ENCODE data around the gene P2RY8. TPM values are rescaled to one million over a fixed set of nuclear protein-coding genes. Genes with fewer than 3 reads are reported as not detected.

P2RY8 gene
- total and polyA plus RNA-seq, 3 experiments from 2014 or later = 47.1 to 302 (median 50.1) TPM

GRCh38 chrX:1418901-1419544, 118.0 kb downstream of the P2RY8 start:
- CTCF ChIA-PET = no interaction called here
- peaks cover 16 to 43% (median 35%) of the 10 kb centered on the region in 3 donors for H3K36me3 Mint-ChIP-seq
- H3K9me3 Mint-ChIP-seq = peaks cover 0 to 16% (median 11%) of the 10 kb centered on the region in 5 donors
- H3K4me3 Mint-ChIP-seq = no peak overlapping the region
- POLR2A ChIA-PET = no interaction called here
- no peak for DNase-seq
- H3K4me3 ChIP-seq (ENCODE audit: low read length) = no peak overlapping the region
- peaks cover 20% of the 10 kb centered on the region for H3K9me3 ChIP-seq (ENCODE audit: low read length)
- no peaks in the 10 kb centered on the region for H3K27me3 Mint-ChIP-seq
- no peaks in the 10 kb centered on the region for H3K27me3 ChIP-seq (ENCODE audit: insufficient read depth, low read length, poor library complexity, severe bottlenecking)
- H3K27ac ChIP-seq (ENCODE audit: low read depth, low read length) = no peak overlapping the region
- H3K36me3 ChIP-seq (ENCODE audit: insufficient read depth, low read length) = peaks cover 47% of the 10 kb centered on the region
- H3K27ac Mint-ChIP-seq = peak overlapping the region in 1 of 8 donors; percentile 29
- H3K4me1 Mint-ChIP-seq = peaks cover 0 to 7% (median 0%) of the 10 kb centered on the region in 3 donors
- H3K4me1 ChIP-seq (ENCODE audit: insufficient read depth, low read length) = no peaks in the 10 kb centered on the region

- Histone ChIP-seq H3K9me3 (ENCODE audit: low read length) (peaks cover 15% of the 10 kb centered on the region), H3K4me3 (ENCODE audit: low read length) (no peak overlapping the region), H3K27me3 (ENCODE audit: insufficient read depth, low read length, poor library complexity, severe bottlenecking) (no peaks in the 10 kb centered on the region), H3K27ac (ENCODE audit: low read depth, low read length) (no peak overlapping the region), H3K4me1 (ENCODE audit: insufficient read depth, low read length) (no peaks in the 10 kb centered on the region), H3K36me3 (ENCODE audit: insufficient read depth, low read length) (peaks cover 42% of the 10 kb centered on the region)
- no peak for DNase-seq
- ChIA-PET CTCF (no interaction called here), POLR2A (no interaction called here)
- H3K4me1 Mint-ChIP-seq = peaks cover 0 to 7% (median 0%) of the 10 kb centered on the region in 3 donors
- H3K27me3 Mint-ChIP-seq = no peaks in the 10 kb centered on the region
- H3K9me3 Mint-ChIP-seq = peaks cover 0 to 14% (median 7%) of the 10 kb centered on the region in 5 donors
- H3K27ac Mint-ChIP-seq = no peak overlapping the region
- peaks cover 22 to 48% (median 35%) of the 10 kb centered on the region in 3 donors for H3K36me3 Mint-ChIP-seq
- no peak overlapping the region for H3K4me3 Mint-ChIP-seq
These were observed 118.8 kb downstream of the P2RY8 start for GRCh38 chrX:1417921-1418771.

GRCh38 chrX:1416965-1417760, 119.8 kb downstream of the P2RY8 start:
- POLR2A ChIA-PET = no interaction called here
- Mint-ChIP-seq H3K27ac (no peak overlapping the region), H3K4me1 (peaks cover 0 to 7% (median 0%) of the 10 kb centered on the region in 3 donors), H3K36me3 (peaks cover 24 to 49% (median 31%) of the 10 kb centered on the region in 3 donors), H3K27me3 (no peaks in the 10 kb centered on the region), H3K4me3 (no peak overlapping the region), H3K9me3 (peaks cover 0 to 12% (median 4%) of the 10 kb centered on the region in 5 donors)
- no peaks in the 10 kb centered on the region for H3K27me3 ChIP-seq (ENCODE audit: insufficient read depth, low read length, poor library complexity, severe bottlenecking)
- CTCF ChIA-PET = no interaction called here
- H3K27ac ChIP-seq (ENCODE audit: low read depth, low read length) = no peak overlapping the region
- H3K36me3 ChIP-seq (ENCODE audit: insufficient read depth, low read length) = peaks cover 36% of the 10 kb centered on the region
- no peak overlapping the region for H3K4me3 ChIP-seq (ENCODE audit: low read length)
- H3K9me3 ChIP-seq (ENCODE audit: low read length) = peaks cover 8% of the 10 kb centered on the region
- H3K4me1 ChIP-seq (ENCODE audit: insufficient read depth, low read length) = no peaks in the 10 kb centered on the region
- DNase-seq = no peak

GRCh38 chrX:1416327-1416784, 120.6 kb downstream of the P2RY8 start:
- ChIA-PET CTCF (no interaction called here), POLR2A (no interaction called here)
- H3K4me1 Mint-ChIP-seq = peaks cover 0 to 7% (median 0%) of the 10 kb centered on the region in 3 donors
- peaks cover 0 to 4% (median 3%) of the 10 kb centered on the region in 5 donors for H3K9me3 Mint-ChIP-seq
- Histone ChIP-seq H3K4me3 (ENCODE audit: low read length) (no peak overlapping the region), H3K27ac (ENCODE audit: low read depth, low read length) (no peak overlapping the region), H3K27me3 (ENCODE audit: insufficient read depth, low read length, poor library complexity, severe bottlenecking) (no peaks in the 10 kb centered on the region), H3K36me3 (ENCODE audit: insufficient read depth, low read length) (peaks cover 28% of the 10 kb centered on the region), H3K9me3 (ENCODE audit: low read length) (peaks cover under 1% of the 10 kb centered on the region), H3K4me1 (ENCODE audit: insufficient read depth, low read length) (no peaks in the 10 kb centered on the region)
- H3K4me3 Mint-ChIP-seq = no peak overlapping the region
- no peaks in the 10 kb centered on the region for H3K27me3 Mint-ChIP-seq
- peaks cover 20 to 48% (median 26%) of the 10 kb centered on the region in 3 donors for H3K36me3 Mint-ChIP-seq
- no peak overlapping the region for H3K27ac Mint-ChIP-seq
- no peak for DNase-seq

Other genes with a start within 250 kb of the P2RY8 start
- gene IL3RA, start 200.4 kb downstream of the P2RY8 start, total RNA-seq = under 1 TPM; 0.42 to 0.44 TPM
- gene IL3RA, start 200.4 kb downstream of the P2RY8 start, polyA plus RNA-seq = not detected
- 100 to 1,000 TPM; 330 to 341 TPM for gene SLC25A6, start 145.1 kb downstream of the P2RY8 start, total RNA-seq
- 469 TPM for gene SLC25A6, start 145.1 kb downstream of the P2RY8 start, polyA plus RNA-seq
- 10 to 100 TPM; 26.1 to 26.5 TPM for gene ASMTL, start 84.3 kb downstream of the P2RY8 start, total RNA-seq
- 47.9 TPM for gene ASMTL, start 84.3 kb downstream of the P2RY8 start, polyA plus RNA-seq
- gene AKAP17A, start 54.4 kb upstream of the P2RY8 start, total RNA-seq = 10 to 100 TPM; 73.0 to 74.5 TPM
- 52.1 TPM for gene AKAP17A, start 54.4 kb upstream of the P2RY8 start, polyA plus RNA-seq
- 1 to 10 TPM; 1.9 to 2.1 TPM for gene ASMT, start 77.9 kb upstream of the P2RY8 start, total RNA-seq
- gene ASMT, start 77.9 kb upstream of the P2RY8 start, polyA plus RNA-seq = 0.40 TPM

Measured in CD8-positive, alpha-beta memory T cell (primary cell).